ENCODE data around the gene TMEM132D. TPM values are rescaled to one million over a fixed set of nuclear protein-coding genes. Genes with fewer than 3 reads are reported as not detected.

Gene TMEM132D
- total RNA-seq, 1 donor from 2014 or later: 1.1 TPM

GRCh38 chr12:129269756-129270495 lies 633.9 kb downstream of the TMEM132D start:
- H3K27ac ChIP-seq: no peak overlapping the region
- Mint-ChIP-seq H3K36me3 (peaks cover 2% of the 10 kb centered on the region), H3K4me3 (no peak overlapping the region), H3K27ac (no peak overlapping the region), H3K4me1 (no peaks in the 10 kb centered on the region), H3K27me3 (ENCODE audit: insufficient read depth, low read depth) (no peaks in the 10 kb centered on the region), H3K9me3 (peaks cover 5% of the 10 kb centered on the region)
- no peaks in the 10 kb centered on the region for H3K9me3 ChIP-seq (ENCODE audit: low read depth)
- H4K20me1 ChIP-seq (ENCODE audit: low read depth): no peaks in the 10 kb centered on the region
- H3K36me3 ChIP-seq: no peaks in the 10 kb centered on the region
- no peaks in the 10 kb centered on the region for H3F3A ChIP-seq (ENCODE audit: low read depth)
- no peak overlapping the region for H3K9ac ChIP-seq
- no peak overlapping the region for H2AFZ ChIP-seq (replicated peaks)
- DNase-seq (ENCODE audit: low spot score): no peak
- TF ChIP-seq CTCF (IDR thresholded peaks at IDR 0.05) (no peak), EZH2 (IDR thresholded peaks at IDR 0.05) (no peak), EZH2phosphoT487 (IDR thresholded peaks at IDR 0.05) (no peak)
- no peaks in the 10 kb centered on the region for H3K27me3 ChIP-seq
- H3K4me1 ChIP-seq: no peaks in the 10 kb centered on the region
- H3K4me3 ChIP-seq: no peak overlapping the region
- H3K79me2 ChIP-seq (ENCODE audit: low read depth): no peaks in the 10 kb centered on the region
- no peak overlapping the region for H3K4me2 ChIP-seq

- Histone ChIP-seq H3K27me3 (no peaks in the 10 kb centered on the region), H3K9me3 (ENCODE audit: low read depth) (no peaks in the 10 kb centered on the region), H3K27ac (no peak overlapping the region), H3F3A (ENCODE audit: low read depth) (no peaks in the 10 kb centered on the region), H2AFZ (replicated peaks) (no peak overlapping the region), H3K79me2 (ENCODE audit: low read depth) (no peaks in the 10 kb centered on the region), H3K9ac (no peak overlapping the region), H3K4me2 (no peak overlapping the region), H3K4me3 (no peak overlapping the region), H3K4me1 (no peaks in the 10 kb centered on the region), H3K36me3 (no peaks in the 10 kb centered on the region), H4K20me1 (ENCODE audit: low read depth) (no peaks in the 10 kb centered on the region)
- Mint-ChIP-seq H3K27me3 (ENCODE audit: insufficient read depth, low read depth) (peaks cover 2% of the 10 kb centered on the region), H3K4me3 (no peak overlapping the region), H3K36me3 (peaks cover 3% of the 10 kb centered on the region), H3K9me3 (peaks cover 4% of the 10 kb centered on the region), H3K27ac (no peak overlapping the region), H3K4me1 (no peaks in the 10 kb centered on the region)
- TF ChIP-seq EZH2phosphoT487 (IDR thresholded peaks at IDR 0.05) (no peak), EZH2 (IDR thresholded peaks at IDR 0.05) (no peak), CTCF (IDR thresholded peaks at IDR 0.05) (no peak)
- DNase-seq (ENCODE audit: low spot score): no peak
These were observed 645.0 kb downstream of the TMEM132D start for GRCh38 chr12:129258781-129259318.

- Histone ChIP-seq H3K4me1 (no peaks in the 10 kb centered on the region), H3K36me3 (no peaks in the 10 kb centered on the region), H3K27ac (no peak overlapping the region), H3F3A (ENCODE audit: low read depth) (no peaks in the 10 kb centered on the region), H3K79me2 (ENCODE audit: low read depth) (no peaks in the 10 kb centered on the region), H3K27me3 (no peaks in the 10 kb centered on the region), H3K4me2 (no peak overlapping the region), H4K20me1 (ENCODE audit: low read depth) (no peaks in the 10 kb centered on the region), H3K9ac (no peak overlapping the region), H2AFZ (replicated peaks) (no peak overlapping the region), H3K9me3 (ENCODE audit: low read depth) (no peaks in the 10 kb centered on the region), H3K4me3 (no peak overlapping the region)
- no peaks in the 10 kb centered on the region for H3K4me1 Mint-ChIP-seq
- peaks cover 4% of the 10 kb centered on the region for H3K27me3 Mint-ChIP-seq (ENCODE audit: insufficient read depth, low read depth)
- TF ChIP-seq EZH2 (IDR thresholded peaks at IDR 0.05): no peak
- no peak for TF ChIP-seq CTCF (IDR thresholded peaks at IDR 0.05)
- no peak for TF ChIP-seq EZH2phosphoT487 (IDR thresholded peaks at IDR 0.05)
- H3K4me3 Mint-ChIP-seq: no peak overlapping the region
- DNase-seq (ENCODE audit: low spot score): no peak
- peaks cover 4% of the 10 kb centered on the region for H3K9me3 Mint-ChIP-seq
- peaks cover 3% of the 10 kb centered on the region for H3K36me3 Mint-ChIP-seq
- no peak overlapping the region for H3K27ac Mint-ChIP-seq
These were observed 646.3 kb downstream of the TMEM132D start for GRCh38 chr12:129257524-129257923.
